HG03521 (cell line): ENCODE results near the gene IRX3.

Experiments
- ATAC-seq: cut with Tn5 transposase; IDR thresholded peaks from one replicate; pipeline ENCODE4 v1.9.1; 2021; ENCODE audit warnings: mild to moderate bottlenecking, moderate library complexity; ENCODE audit not compliant: unreplicated experiment

The IRX3 gene

DNA sequence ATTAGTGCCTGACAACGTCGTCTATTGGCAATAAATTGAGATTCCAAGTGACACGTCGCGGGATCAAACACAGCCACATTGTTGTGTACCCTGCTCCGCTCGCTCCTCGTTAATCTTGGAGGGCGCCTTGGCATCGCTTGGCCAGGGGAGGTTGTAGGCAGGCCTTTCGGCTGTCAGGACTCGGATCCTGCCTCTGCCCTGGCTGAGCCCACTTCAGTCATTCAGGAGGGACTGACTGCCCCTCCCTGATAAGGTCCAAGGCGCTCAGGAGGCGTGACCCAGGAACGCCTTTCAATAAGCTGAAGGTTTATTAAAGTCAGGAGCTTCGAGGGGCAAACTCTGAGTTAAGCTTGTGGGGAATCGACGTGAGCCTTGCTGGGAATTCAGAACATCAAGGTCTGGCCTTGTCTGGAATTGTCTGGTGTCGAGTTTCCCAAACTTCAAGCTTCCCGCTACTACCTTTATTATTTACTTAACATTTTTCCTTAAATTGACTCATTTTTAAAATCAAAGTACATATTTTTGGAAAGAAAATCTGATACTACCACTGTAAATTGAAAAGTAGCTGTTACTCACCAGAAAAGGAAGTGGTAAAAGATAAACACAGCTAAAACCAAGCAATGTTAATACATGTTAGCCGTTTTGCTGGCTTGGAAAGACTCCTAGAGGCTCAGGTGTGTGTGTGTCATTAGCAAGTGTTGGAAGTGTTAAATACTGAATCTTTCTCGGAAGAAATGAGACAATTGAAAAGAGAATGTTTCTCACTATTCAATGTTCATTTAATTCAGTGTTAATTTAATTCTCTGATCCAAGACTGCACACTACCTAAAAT, 5.3 kb upstream of the IRX3 start:
- ATAC-seq, result no peak

DNA sequence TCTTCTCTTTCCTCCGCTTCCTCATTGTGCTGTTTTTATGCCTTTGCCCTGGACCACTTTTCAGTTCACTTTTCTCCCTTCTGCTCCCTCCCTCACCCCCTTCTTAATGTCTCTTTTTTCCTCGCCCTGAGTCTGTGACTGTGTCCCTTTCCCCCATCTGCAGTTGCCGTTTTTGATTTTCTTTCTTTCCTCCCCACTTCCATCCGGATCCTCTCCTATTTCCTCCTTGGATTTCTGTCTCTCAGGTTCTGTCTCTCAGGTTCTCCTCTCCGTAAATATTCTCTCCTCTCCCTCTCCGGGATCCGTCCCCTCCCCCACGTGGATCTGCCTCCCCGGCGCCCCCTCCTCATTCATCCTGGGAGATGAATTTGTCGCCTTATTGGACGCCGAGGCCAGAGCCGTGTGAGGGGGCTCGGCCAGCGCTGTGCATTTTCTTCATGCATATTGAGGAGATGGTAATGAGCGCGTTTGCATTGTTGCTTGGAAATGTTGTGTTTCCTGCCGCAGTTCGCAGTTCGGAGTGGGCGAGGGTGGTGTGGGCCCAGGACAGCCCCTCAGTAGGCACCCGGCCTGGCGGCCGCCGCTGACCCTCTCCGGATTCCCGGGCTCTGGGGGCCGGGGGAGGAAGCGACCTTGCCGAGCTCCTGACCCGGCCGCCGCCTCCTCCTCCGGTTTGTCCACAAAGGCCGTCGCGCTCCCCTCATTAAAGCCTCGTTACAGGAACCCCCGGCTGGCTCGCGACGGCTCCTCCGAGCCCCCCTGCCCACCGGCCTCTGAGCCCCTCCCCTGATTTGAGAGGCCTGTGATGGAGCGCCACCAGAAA, 4.5 kb upstream of the IRX3 start:
- ATAC-seq, result no peak

DNA sequence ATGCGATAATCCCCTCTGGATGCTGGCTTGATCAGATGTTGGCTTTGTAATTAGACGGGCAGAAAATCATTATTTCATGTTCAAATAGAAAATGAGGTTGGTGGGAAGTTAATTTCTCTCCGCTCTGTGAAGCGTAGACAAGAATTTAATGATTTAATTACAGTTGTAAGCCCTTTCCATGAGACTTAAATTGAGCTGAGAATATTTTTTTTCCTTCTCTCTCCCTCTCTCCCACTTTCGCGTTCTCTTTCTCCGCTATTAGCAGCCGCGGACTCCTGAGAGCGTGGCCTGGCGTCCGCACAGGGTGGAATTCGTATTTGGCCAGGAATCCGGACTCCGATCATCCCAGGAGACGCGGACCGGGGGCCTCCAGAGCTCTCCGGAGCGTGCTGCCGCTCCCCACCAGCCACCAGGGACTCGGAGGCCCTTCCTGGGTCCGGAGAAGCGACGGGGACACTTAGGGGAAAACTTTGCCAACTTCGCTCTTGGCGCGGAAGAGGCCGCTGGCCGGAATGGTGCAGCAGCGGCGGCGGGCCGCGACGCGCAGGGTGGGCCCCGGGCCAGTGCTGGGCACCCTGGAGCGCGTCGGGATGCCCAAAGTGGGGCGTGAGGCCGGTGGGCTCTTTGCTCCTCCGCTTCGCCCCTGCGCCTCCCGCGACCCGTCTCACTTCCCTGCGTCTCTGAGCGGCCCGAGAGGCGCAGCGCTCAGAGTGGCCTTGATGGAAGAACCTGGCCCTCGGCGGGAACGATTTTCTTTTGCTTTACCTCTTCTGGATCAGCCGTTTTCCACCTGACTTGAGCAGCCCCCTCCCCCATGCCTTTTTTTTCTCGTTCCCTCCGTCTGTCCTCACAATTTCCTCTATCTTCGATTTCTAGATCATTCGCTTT, 3.6 kb upstream of the IRX3 start:
- no peak for ATAC-seq

DNA sequence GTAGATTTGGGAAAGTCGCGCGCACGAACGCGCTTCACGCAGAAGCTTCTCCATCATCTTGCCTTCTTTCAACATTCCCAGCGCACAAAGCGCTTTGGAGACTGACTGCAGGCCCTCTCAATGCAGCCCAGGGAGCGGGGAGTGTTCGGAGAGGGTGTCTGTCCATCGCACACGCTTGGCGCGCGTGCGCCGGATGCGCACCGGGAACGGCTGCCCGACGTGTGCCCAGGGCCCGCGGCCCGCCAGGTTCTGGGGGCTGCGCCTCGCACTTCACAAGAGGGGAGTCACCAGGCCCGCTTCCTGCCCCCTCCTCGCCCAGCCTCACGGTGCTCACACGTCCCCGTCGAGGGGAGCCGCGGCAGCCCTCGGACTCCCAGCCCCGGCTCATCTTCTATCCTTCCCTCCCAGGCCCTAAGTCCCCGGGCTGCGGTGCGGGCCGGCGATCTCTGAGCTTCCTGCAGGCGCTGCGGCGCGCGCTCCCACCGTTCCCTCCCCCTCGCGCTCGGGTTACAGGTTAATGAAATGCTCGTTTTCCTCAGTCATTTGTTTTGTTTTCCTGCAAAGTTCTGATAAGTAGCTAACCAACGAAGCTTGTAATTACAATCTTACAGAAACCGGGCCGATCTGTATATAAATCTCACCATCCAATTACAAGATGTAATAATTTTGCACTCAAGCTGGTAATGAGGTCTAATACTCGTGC, 2.8 kb upstream of the IRX3 start:
- ATAC-seq, result no peak

DNA sequence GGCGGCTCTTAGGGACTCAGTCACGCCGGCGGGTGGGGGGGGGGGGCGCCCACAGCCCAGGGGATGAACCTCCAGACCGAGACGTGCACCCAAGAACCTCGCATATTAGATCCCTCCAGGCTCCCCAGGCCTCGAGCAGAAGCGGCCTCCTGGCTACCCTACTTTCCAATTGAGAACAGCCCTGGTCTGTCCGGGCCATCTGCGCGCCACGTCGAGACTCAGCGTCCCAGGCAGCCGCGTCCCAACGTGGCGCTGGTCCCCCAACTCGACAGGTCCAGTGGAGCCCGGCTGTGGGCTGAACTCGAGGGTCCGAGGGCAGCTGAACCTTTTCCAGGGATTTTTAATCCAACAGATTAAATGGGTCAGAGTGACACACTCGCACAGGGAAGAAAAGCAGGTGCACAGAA, 2.3 kb upstream of the IRX3 start:
- ATAC-seq, result no peak

DNA sequence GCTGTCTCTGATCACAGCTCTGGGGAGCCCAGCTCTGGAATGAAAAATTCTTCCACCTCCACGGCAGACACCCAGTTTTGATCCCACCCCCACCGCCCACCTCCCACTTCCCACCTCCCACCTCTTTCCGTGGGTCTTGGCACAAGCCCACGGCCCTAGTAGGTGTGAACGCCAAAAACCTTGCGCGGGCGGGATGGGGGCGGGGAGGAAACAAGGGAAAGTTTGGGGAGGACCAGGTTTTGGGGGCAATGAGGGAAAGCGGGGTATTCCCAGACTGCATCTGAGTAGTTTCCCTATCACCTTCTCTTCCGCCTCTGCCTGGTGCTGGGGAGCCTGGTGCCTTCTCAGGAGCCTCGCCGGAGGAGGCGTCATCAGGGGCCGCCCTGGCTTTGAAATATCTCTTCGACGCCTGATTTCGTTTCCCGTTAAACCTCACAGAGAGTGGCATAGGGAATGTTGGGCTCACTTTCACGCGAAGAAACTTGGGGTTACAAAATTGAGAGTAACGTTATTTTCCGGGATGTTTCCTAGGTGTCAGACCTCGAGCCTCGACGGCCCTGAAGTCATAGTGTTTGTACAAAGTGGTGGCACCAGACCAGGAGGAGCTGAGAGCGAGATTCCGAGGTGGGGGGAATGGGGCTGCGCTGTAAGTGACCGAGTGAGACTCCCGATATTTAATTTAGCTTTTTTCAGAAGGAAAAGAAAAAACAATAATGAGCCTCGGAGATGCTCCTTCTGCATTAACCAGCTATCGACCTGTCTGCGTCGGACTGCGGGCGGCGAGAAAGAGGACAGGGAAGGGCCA, 1.6 kb upstream of the IRX3 start:
- ATAC-seq, result no peak

DNA sequence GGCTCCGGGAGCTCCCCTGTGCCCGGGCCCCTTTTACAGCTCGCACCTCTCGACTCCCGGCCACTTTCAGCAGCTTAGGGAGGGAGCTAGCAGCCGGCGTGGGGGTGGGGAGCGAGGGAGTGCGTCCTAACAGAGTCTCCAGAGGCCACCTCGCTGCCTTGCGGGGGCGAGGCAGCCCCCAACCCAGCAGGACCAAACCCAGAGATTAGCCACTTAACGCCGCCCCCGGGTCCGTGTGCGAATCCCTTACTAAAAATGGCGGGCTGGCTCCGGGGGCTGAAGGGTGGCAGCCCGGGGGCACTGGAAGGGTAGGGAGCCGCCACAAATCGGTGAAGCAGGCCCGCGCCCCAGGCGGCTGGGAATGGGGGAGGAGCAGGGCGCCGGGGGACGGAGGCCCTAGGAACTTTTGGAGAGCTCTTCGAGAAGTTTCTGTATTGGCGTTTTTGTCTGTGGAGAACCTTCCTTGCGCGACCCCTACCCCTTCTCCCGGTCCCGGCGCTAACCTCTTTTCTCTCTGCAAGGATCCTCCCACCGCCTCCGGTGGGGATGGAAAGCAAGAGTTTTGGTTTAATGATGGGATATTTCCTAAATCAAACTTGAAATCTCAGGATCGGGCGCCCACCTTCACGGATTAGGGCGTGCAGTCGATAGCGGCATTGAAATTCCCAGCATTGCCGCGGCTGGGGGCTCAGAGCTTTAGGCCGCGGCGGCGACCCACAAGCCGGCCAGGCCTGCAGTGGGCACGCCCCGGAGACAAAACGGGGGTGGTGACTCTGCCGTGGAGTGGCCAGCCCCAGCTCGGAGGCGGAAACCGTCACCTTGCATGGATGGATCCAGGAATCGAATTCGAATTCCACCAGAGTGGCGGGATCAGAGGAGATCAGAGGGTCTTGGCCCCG, 793 bp upstream of the IRX3 start:
- no peak for ATAC-seq

DNA sequence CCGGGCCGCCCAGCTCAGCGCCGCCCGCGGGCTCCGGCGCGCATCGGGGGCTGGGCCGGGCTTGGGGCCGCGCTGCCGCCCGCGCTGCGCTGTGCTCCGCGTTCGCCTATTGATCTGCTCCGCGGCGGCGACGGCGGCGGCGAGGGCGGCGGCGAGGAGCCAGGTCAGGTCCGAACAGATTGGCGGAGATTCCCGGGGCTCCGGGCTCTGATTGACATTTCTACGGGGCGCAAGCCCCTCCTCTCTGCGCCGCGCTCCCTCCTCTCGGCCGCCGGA, 559 bp downstream of the IRX3 start:
- ATAC-seq, result no peak

DNA sequence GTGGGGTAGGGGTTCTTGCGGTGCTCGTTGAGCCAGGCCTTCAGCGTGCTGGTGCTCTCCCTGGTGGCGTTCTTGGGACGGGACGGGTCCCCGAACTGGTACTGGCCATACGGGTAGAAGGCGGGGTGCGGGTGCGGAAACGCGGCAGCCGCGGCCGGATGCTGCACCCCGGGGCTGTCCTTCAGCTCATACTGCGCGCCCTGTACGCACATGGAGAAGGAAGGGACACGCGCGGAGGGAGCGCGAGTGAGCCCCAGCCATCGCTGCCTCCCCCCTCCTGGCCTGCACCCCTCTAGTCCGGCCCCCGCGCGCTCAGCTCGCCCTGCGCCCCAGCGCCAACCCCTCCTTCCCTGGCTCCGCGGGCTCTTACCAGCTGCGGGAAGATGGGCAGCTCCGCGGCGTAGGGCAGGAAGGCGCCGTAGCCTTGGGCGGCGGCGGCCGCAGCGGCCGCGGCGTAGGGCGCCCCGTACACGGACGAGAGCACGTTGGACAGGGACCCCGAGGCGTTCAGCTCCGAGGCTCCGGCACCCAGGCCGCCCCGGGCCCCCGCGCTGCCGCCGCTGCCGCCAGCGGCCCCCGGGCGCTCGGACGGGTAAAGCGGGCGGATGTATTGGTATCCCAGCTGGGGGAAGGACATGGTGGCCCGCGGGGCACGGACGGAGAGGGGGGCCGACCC, 1.0 kb downstream of the IRX3 start:
- no peak for ATAC-seq

DNA sequence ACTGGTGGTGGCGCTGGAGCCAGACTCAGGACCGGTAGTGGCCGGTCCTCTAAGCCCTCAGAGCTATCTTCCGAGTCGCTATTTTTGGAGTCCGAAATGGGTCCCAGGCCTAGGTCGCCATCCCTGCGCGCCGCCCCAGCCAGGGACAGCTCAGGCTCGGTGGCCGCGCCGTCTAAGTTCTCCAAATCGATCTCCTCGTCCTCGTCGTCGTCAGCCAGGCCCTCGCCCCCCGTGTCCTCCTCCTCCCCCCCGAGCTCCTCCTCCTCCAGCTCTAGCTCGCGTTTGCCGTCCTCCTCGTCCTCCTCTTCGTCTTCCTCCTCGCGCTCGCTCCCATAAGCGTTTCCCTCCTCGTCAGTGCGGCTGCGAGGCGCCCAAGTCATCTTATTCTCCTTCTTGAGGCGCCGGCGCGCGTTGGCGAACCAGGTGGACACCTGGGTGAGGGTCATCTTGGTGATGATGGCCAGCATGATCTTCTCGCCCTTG, 1.6 kb downstream of the IRX3 start:
- ATAC-seq, result no peak

DNA sequence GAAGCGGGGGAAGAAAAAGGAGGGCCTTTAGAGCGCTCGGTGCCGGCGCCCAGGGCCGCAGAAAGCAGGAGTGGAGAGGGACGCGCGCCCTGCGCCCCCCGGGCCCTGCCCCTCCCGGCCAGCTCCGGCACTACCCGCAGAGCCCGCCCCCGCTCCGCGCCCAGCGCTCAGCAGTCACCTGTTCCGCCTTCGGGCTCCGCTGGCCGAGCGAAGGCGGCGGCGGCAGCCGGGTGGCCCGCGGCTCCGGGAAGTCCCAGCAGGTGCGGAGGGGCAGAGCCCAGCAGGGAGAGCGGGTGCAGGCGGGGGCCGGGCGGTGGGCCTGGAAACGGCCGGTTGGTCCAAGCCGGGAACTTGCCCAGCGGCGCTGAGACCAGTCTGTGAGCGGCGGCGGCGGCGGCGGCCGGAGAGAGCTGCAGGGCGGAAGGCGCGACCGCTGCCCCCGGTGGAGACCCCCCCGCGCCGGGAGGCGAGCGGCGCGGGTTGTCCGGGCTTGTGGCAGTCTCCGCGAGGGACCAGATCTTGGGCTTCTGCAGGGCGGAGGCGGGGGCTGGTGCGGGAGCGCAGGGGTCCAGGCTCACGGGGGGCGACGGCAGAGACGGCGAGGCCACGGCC, 2.2 kb downstream of the IRX3 start:
- no peak for ATAC-seq

DNA sequence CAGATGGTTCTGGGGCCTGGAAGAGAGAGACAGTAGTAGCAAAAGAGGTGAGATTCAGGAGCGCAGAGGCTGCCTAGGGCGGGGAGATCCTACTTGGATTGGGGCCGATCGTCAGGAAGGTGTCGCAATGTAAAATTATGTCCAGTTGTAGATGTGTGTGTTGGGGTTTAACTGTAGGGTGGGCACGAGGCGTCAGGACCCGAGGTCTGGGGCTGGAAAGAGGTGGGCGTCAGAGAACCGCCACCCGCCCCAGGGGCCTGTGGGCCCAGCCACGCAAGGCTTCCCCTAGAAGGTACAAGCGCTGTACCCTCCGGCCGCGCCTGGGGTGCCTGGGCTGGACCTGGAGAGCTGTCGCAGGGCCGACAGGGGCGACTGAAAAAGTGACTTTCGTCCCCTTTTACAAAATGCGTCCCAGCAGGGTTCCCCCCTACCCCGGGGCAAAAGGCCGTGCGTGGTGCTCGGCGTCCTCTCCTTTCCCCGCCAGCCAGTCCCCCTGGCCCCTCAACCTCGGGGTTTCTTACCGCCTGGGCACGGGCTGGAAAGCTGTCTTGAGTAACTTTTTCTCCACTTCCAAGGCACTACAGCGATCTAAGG, 2.8 kb downstream of the IRX3 start:
- ATAC-seq, result no peak

DNA sequence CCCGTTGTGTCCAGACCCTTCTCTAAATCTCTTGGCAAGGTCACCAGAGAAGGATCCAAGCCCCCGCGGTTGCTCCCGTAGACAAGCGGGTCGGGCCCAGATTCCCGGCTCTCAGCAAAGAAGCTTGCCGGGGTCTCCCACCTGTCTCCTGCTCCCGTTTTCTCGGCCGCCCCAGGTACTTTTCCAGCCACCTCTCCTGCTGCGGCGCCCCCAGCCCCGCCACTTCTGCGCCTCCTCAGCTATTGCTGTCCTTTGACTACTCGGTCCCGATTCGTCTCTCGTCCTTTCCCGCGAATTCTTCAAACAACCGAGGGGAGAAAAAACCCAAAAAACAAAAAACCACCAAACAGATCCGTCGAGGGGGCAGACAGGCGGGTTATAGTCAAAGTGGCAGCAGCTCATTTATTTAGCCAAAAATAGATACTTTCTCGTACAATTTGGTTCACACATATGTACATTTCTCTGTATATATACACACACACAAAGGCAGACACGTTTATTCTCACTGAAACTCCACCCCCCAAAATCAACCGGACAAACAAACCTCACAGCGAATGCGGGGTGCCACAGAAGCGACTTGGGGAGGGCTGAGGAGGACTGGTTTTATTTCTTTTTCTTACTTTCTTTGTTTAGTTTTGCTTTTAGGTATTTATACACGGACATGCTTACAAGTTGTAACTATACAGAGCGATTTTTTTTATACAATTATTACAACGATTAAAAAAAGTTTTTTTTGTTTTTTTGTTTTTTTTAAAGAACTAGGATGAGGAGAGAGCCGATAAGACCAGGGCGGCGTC, 3.5 kb downstream of the IRX3 start:
- ATAC-seq, result no peak

DNA sequence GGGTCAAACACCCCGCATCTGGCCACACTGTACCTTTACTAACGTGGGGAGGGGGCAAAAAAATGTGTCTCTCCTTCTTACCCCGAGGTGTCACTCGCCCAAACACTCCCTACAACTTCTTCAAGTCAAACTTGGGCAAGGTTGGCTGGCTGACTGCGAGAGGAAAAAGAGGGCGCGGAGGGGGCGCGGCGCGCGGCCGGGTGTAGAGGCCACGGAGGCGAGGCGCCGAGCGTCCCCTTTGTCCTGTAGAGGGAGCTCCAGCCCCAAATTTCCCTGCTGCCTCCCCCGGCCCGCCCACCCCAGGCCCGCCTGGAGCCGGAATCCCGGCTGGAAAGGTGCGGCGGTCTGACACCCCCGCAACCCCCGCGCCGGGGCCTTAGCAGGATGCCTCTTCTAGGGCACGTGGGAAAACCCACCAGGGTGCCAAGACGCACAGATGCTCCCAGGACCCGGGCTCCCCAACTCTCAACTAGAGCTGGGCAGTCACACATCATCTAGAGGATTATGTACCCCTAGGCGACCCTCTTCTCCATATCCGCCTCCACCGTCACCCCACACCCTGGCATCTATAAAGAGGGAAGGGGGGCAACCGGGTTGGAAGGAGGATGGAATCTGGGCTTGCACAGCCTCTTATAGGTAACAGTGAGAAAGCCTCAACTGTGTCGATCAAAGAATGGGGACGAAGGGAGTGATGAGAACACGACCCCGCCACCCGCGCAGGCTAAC, 4.2 kb downstream of the IRX3 start:
- no peak for ATAC-seq

DNA sequence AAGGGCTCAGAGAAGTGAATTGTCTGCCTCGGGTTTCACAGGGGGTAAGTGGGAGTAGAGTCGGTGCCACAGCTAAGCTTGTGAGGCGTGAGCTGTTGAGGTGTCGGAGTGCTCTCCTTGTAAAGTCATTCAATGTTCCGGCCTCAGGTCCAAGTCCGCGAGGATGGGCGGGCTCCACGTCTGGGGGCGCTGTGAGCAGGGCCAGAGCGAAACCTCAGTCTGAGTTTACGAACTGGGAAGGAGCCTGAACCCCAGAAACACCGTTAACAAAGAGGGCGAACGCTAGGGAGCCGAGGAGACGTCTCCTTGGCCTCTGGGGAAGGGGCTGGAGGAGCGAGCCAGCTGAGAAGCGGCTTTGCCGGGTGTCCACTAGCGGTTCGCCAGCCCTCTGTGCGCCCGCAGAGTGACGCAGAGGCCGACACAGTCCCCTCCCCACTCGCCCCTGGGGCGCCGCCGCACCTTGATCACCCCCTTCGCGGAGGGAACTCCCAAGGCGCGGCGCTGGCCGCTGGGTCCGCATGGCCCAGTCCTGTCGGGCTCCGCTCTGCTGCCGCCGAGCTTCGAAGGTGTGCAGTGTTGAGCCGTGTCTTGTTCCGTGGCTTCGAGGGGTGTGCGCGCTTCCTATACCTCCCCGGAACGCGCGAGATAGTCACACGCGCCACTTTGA, 4.9 kb downstream of the IRX3 start:
- ATAC-seq, result no peak

DNA sequence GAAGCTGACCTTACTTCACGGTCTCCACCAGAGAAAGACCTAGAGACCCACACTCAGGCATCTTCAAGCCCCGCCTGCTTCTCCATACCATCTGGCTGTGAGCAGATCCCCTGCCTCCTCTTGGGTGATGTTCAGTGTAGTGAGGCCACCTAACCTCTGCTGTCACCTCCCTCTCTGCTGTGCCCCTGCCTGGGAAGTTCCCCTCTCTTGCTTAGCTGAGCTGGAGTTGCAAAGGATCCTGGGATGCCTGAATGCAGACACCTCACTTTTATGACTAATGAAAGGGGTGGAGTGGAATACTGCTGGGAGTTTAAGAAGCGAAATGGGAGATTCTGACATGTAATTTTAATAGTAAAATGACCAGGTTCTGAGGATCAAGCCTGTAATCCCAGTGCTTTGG, 5.8 kb downstream of the IRX3 start:
- ATAC-seq, result no peak
